HepG2 (cell line): ENCODE results near the gene TMEM134. TPM values are rescaled to one million over a fixed set of nuclear protein-coding genes. Genes with fewer than 3 reads are reported as not detected.
A peak's percentile ranks its signal among the peaks of the same experiment; 100 is the strongest.

Experiments
- CHCHD3 ChIP-seq: sonication (generic); formaldehyde crosslinking; IDR thresholded peaks from 2 replicates; pipeline ENCODE4 v1.8.0; 2022; ENCODE audit warnings: mild to moderate bottlenecking, missing genetic modification reagents, moderate library complexity
- CREB1 ChIP-seq, 2 experiments: fragments of 450-650 bp in 1 of 2; IDR thresholded peaks; 2 replicates each; pipeline ENCODE4 v1.6.1; 2016 to 2017; ENCODE audit warnings: control low read depth in 1 of 2, mild to moderate bottlenecking in 1 of 2, missing compliant biosample characterization in 1 of 2, missing genetic modification characterization in 1 of 2
- GPN1 ChIP-seq: sonication (generic); formaldehyde crosslinking; IDR thresholded peaks from 2 replicates; pipeline ENCODE4 v1.5.1; 2020; ENCODE audit warnings: missing genetic modification reagents, borderline replicate concordance
- HNF4G ChIP-seq, 2 experiments: sonication (generic) in 1 of 2; formaldehyde crosslinking in 1 of 2; IDR thresholded peaks; 2 replicates each; pipeline versions ENCODE4 v1.4.0 to v1.6.1; 2011 to 2020; ENCODE audit warnings: borderline replicate concordance in 2 of 2, low read depth in 2 of 2, mild to moderate bottlenecking in 2 of 2, low read length in 1 of 2, missing genetic modification reagents in 1 of 2, moderate library complexity in 1 of 2
- JDP2 ChIP-seq: sonication (generic); formaldehyde crosslinking; IDR thresholded peaks from 2 replicates; pipeline ENCODE4 v1.8.1; 2022; ENCODE audit warnings: missing genetic modification reagents, borderline replicate concordance
- LCORL ChIP-seq, 2 experiments: fragments of 450-650 bp in 1 of 2; sonication (generic) in 1 of 2; formaldehyde crosslinking in 1 of 2; IDR thresholded peaks; 2 replicates each; pipeline versions ENCODE4 v1.5.0 to v1.6.1; 2017 to 2020; ENCODE audit warnings: antibody characterized with exemption in 1 of 2, missing genetic modification reagents in 1 of 2
- MAX ChIP-seq: IDR thresholded peaks from 2 replicates; pipeline ENCODE4 v1.6.1; 2012; ENCODE audit warnings: inconsistent platforms
- MED1 ChIP-seq: sonication (generic); formaldehyde crosslinking; IDR thresholded peaks from 2 replicates; pipeline ENCODE4 v1.4.0; 2020; ENCODE audit warnings: missing genetic modification reagents
- NCOA5 ChIP-seq: sonication (generic); formaldehyde crosslinking; IDR thresholded peaks from 2 replicates; pipeline ENCODE4 v1.4.0; 2020; ENCODE audit warnings: missing genetic modification reagents
- SPEN ChIP-seq: sonication (generic); formaldehyde crosslinking; IDR thresholded peaks from 2 replicates; pipeline ENCODE4 v1.5.1; 2020; ENCODE audit warnings: low read depth, mild to moderate bottlenecking, missing genetic modification reagents
- TEAD3 ChIP-seq: optimal IDR thresholded peaks from 2 replicates; pipeline ENCODE3; 2016; ENCODE audit warnings: borderline replicate concordance
- TERF1 ChIP-seq: sonication (generic); formaldehyde crosslinking; IDR thresholded peaks from 2 replicates; pipeline ENCODE4 v1.8.0; 2022; ENCODE audit warnings: mild to moderate bottlenecking, missing genetic modification reagents, moderate library complexity
- U2AF1 ChIP-seq: fragments of 200-400 bp; formaldehyde crosslinking; optimal IDR thresholded peaks from 2 replicates; pipeline ENCODE3; 2017; ENCODE audit warnings: mild to moderate bottlenecking, low read depth, low read length
- ZMAT3 ChIP-seq: sonication (generic); formaldehyde crosslinking; conservative IDR thresholded peaks from 2 replicates; pipeline ENCODE4 v1.7.0; 2021; ENCODE audit warnings: missing genetic modification reagents
- polyA plus RNA-seq, 8 experiments: library from polyadenylated mRNA; depleted of rRNA in 3 of 8; stranded (reverse) in 7 of 8; unstranded in 1 of 8; fragments of >200 nt; fragmentation: Illumina TruSeq in 4 of 8; extraction: Trizol in 4 of 8; gene quantifications; 2 replicates each; pipeline versions ENCODE4 v1.2.1 to v1.2.3, GENCODE V29; 2011 to 2016; ENCODE audit warnings: low read depth in 4 of 8, missing spikeins in 1 of 8, mixed read lengths in 1 of 8; ENCODE audit not compliant: insufficient read depth in 1 of 8
- total RNA-seq, 5 experiments: library from RNA; depleted of rRNA; stranded (reverse); fragments of >200 nt; fragmentation: Illumina TruSeq; extraction: Trizol; gene quantifications; 2 replicates each; pipeline ENCODE4 v1.2.3, GENCODE V29; 2016; ENCODE audit warnings: low read depth in 1 of 5
- TF ChIP-seq, protein P1 (sequence below): IDR thresholded peaks from 2 replicates; pipeline ENCODE4 v1.6.1; 2016; ENCODE audit warnings: low read depth, control low read depth
- TF ChIP-seq, protein P2 (sequence below): sonication (generic); formaldehyde crosslinking; IDR thresholded peaks from 2 replicates; pipeline ENCODE4 v1.8.0; 2022; ENCODE audit warnings: mild to moderate bottlenecking, missing genetic modification reagents, moderate library complexity
- TF ChIP-seq, protein P3 (sequence below): IDR thresholded peaks from 2 replicates; pipeline ENCODE4 v1.6.1; 2018; ENCODE audit warnings: missing genetic modification reagents
- TF ChIP-seq, protein P4 (sequence below): sonication (generic); formaldehyde crosslinking; conservative IDR thresholded peaks from 2 replicates; pipeline ENCODE4 v1.4.0; 2020; ENCODE audit warnings: missing genetic modification reagents
- TF ChIP-seq, protein P5 (sequence below): sonication (generic); formaldehyde crosslinking; IDR thresholded peaks from 2 replicates; pipeline ENCODE4 v1.4.0; 2020; ENCODE audit warnings: missing genetic modification reagents

The TMEM134 gene
- total and polyA plus RNA-seq, 2 of the 13 experiments (the other 11 are each of a cell fraction or from before 2014, with no cell fraction given), result 6.9 to 26.9 TPM

DNA sequence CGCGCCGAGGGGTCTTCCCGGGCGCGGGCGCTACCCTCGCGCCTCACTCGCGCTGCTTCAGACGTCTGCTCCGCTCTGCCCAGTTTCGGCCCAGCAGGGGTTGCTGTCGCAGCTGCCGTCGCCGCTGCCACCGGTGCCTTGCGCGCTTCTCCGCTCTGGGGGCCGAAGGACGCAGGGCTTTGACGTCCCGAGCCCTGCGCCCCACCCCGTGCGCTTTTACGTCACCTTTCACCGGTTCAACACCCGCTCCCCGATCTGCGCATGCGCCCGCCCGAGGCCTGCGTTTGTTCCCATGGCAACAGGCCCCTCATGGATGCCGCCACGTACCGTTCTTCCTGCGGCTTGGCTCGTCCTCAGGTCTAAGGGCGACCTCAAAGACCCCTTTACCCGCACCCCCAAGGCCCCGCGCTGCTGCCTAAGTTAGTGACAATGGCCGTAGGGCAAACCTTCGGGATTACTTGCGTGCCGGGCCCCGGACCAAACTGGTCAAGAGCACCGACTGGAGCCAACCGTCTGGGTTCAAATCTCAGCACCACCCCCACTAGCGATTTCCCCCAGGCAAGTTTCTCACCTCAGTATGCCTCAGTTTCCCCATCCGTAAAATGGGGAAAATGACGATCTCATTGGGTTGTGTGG is 39.6 kb upstream of the TMEM134 start (continued):
- TF ChIP-seq, protein P1, sequence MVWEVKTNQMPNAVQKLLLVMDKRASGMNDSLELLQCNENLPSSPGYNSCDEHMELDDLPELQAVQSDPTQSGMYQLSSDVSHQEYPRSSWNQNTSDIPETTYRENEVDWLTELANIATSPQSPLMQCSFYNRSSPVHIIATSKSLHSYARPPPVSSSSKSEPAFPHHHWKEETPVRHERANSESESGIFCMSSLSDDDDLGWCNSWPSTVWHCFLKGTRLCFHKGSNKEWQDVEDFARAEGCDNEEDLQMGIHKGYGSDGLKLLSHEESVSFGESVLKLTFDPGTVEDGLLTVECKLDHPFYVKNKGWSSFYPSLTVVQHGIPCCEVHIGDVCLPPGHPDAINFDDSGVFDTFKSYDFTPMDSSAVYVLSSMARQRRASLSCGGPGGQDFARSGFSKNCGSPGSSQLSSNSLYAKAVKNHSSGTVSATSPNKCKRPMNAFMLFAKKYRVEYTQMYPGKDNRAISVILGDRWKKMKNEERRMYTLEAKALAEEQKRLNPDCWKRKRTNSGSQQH, result peak; percentile 57; the same call in 1 of the 2 replicates
- TF ChIP-seq MED1 (CRISPR knock-in tag) (peak; percentile 64), CREB1 (IDR thresholded peaks at IDR 0.05) (peak; percentile 94), CREB1 (CRISPR knock-in tag; IDR thresholded peaks at IDR 0.05) (peak; percentile 92), TERF1 (CRISPR knock-in tag) (no peak), HNF4G (IDR thresholded peaks at IDR 0.05; ENCODE audit: borderline replicate concordance, low read depth, low read length) (no peak), HNF4G (CRISPR knock-in tag; IDR thresholded peaks at IDR 0.05; ENCODE audit: borderline replicate concordance, low read depth) (no peak), MAX (peak; percentile 73), TEAD3 (peak; percentile 41), GPN1 (no peak), LCORL (IDR thresholded peaks at IDR 0.05) (no peak), LCORL (CRISPR knock-in tag; IDR thresholded peaks at IDR 0.05) (0 out of 2 replicates have a peak, but pooled peaks have one; percentile 12), CHCHD3 (no peak), JDP2 (CRISPR knock-in tag) (no peak), ZMAT3 (0 out of 2 replicates have a peak, but pooled peaks have one; percentile 13), U2AF1 (no peak), SPEN (CRISPR knock-in tag) (peak; percentile 66), NCOA5 (CRISPR knock-in tag) (no peak)
- TF ChIP-seq, protein P2, sequence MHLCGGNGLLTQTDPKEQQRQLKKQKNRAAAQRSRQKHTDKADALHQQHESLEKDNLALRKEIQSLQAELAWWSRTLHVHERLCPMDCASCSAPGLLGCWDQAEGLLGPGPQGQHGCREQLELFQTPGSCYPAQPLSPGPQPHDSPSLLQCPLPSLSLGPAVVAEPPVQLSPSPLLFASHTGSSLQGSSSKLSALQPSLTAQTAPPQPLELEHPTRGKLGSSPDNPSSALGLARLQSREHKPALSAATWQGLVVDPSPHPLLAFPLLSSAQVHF, result no peak
- TF ChIP-seq, protein P3, sequence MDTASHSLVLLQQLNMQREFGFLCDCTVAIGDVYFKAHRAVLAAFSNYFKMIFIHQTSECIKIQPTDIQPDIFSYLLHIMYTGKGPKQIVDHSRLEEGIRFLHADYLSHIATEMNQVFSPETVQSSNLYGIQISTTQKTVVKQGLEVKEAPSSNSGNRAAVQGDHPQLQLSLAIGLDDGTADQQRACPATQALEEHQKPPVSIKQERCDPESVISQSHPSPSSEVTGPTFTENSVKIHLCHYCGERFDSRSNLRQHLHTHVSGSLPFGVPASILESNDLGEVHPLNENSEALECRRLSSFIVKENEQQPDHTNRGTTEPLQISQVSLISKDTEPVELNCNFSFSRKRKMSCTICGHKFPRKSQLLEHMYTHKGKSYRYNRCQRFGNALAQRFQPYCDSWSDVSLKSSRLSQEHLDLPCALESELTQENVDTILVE (CRISPR knock-in tag), result peak; percentile 54; the same call in 1 of the 2 replicates
- TF ChIP-seq, protein P4, sequence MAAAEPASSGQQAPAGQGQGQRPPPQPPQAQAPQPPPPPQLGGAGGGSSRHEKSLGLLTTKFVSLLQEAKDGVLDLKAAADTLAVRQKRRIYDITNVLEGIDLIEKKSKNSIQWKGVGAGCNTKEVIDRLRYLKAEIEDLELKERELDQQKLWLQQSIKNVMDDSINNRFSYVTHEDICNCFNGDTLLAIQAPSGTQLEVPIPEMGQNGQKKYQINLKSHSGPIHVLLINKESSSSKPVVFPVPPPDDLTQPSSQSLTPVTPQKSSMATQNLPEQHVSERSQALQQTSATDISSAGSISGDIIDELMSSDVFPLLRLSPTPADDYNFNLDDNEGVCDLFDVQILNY (CRISPR knock-in tag), result no peak
- TF ChIP-seq, protein P5, sequence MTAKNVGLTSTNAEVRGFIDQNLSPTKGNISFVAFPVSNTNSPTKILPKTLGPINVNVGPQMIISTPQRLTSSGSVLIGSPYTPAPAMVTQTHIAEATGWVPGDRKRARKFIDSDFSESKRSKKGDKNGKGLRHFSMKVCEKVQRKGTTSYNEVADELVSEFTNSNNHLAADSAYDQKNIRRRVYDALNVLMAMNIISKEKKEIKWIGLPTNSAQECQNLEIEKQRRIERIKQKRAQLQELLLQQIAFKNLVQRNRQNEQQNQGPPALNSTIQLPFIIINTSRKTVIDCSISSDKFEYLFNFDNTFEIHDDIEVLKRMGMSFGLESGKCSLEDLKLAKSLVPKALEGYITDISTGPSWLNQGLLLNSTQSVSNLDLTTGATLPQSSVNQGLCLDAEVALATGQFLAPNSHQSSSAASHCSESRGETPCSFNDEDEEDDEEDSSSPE (CRISPR knock-in tag), result no peak; the same call in none of the 2 replicates
